GM12878 (cell line): ENCODE measurements around the gene FBXW8. TPM values are rescaled to one million over a fixed set of nuclear protein-coding genes. Genes with fewer than 3 reads are reported as not detected.

Source experiments
- ATAC-seq: fragments of 200-7000 bp; cut with Tn5 transposase; 3 replicates; pipeline ENCODE4 v1.9.1; 2020; ENCODE audit warnings: mild to moderate bottlenecking, moderate library complexity
- BruUV-seq: library from RNA; stranded (reverse); fragments of 400-500 nt; replicated peaks from 2 replicates; lab custom pipeline; 2021; lab: Mats Ljungman, UMichigan
- CTCF ChIA-PET: fragments of 300-600 bp; sonication (Branson Sonifier 250); formaldehyde crosslinking; extraction: SDS; loops from one replicate; lab custom pipeline; 2021; ENCODE audit warnings: inconsistent platforms; lab: Yijun Ruan, JAX
- POLR2A ChIA-PET: fragments of 350-600 bp; formaldehyde crosslinking; extraction: SDS; loops from one replicate; lab custom pipeline; 2021; ENCODE audit warnings: inconsistent platforms; lab: Charles Lee
- RAD21 ChIA-PET: fragments of 300-600 bp; sonication (Branson Sonifier 250); formaldehyde crosslinking; loops from one replicate; lab custom pipeline; 2023; ENCODE audit warnings: antibody characterized with exemption; ENCODE audit not compliant: unreplicated experiment; lab: Charles Lee
- SMC1A ChIA-PET: fragments of 300-600 bp; sonication (Branson Sonifier 250); formaldehyde crosslinking; loops from one replicate; lab custom pipeline; 2023; ENCODE audit not compliant: unreplicated experiment, uncharacterized antibody; lab: Charles Lee
- DNase-seq: peaks from one replicate; pipeline ENCODE4 v3.0.0-alpha.2; 2011; ENCODE audit warnings: low read depth, low spot score
- FAIRE-seq: peaks from 3 replicates; lab custom pipeline; 2011; peaks lifted over from hg19 to GRCh38; lab: Jason Lieb, UNC
- H2AFZ ChIP-seq: 2 replicates; pipeline ENCODE4 v1.6.0; 2011; ENCODE audit warnings: low read depth, low read length, control low read depth; ENCODE audit not compliant: control insufficient read depth
- H3K27ac ChIP-seq: 2 replicates; pipeline ENCODE4 v1.5.1; 2011; ENCODE audit warnings: control low read depth; ENCODE audit not compliant: control insufficient read depth, insufficient read depth
- H3K27me3 ChIP-seq, 2 experiments: replicated peaks in 1 of 2; 2 replicates each; pipeline versions ENCODE4 v1.6.0 to v1.6.1; 2011; ENCODE audit warnings: low read length in 1 of 2; ENCODE audit not compliant: control insufficient read depth in 2 of 2, insufficient read depth in 2 of 2
- H3K36me3 ChIP-seq, 2 experiments: 2 replicates each; pipeline ENCODE4 v1.5.1; 2011; ENCODE audit warnings: low read length in 1 of 2; ENCODE audit not compliant: control insufficient read depth in 2 of 2, insufficient read depth in 2 of 2
- H3K4me1 ChIP-seq: 2 replicates; pipeline ENCODE4 v1.6.1; 2011; ENCODE audit warnings: mild to moderate bottlenecking, low read length, moderate library complexity, mixed read lengths; ENCODE audit not compliant: control insufficient read depth, insufficient read depth
- H3K4me2 ChIP-seq: 2 replicates; pipeline ENCODE4 v1.6.0; 2011; ENCODE audit warnings: control low read depth; ENCODE audit not compliant: control insufficient read depth, insufficient read depth
- H3K4me3 ChIP-seq: fragments of 200-600 bp; sonication (generic); 2 replicates; pipeline ENCODE4 v1.5.1; 2016
- H3K79me2 ChIP-seq: 2 replicates; pipeline ENCODE4 v1.6.0; 2011; ENCODE audit warnings: low read length; ENCODE audit not compliant: control insufficient read depth, insufficient read depth
- H3K9ac ChIP-seq: 2 replicates; pipeline ENCODE4 v1.8.0; 2011; ENCODE audit warnings: low read length, control low read depth, mixed read lengths; ENCODE audit not compliant: control insufficient read depth, insufficient read depth
- H3K9me3 ChIP-seq: replicated peaks from 3 replicates; pipeline ENCODE4 v1.5.1; 2011; ENCODE audit warnings: mild to moderate bottlenecking, low read length; ENCODE audit not compliant: control insufficient read depth, insufficient read depth
- H4K20me1 ChIP-seq: 2 replicates; pipeline ENCODE4 v1.6.0; 2011; ENCODE audit not compliant: control insufficient read depth, insufficient read depth
- ATF3 ChIP-seq: IDR thresholded peaks from 2 replicates; pipeline ENCODE4 v1.6.1; 2011; ENCODE audit warnings: low read depth, mild to moderate bottlenecking, low read length, moderate library complexity, borderline replicate concordance; ENCODE audit errors: extremely low read depth
- BCL3 ChIP-seq: IDR thresholded peaks from 2 replicates; pipeline ENCODE4 v1.6.1; 2011; ENCODE audit warnings: borderline replicate concordance, low read depth, mild to moderate bottlenecking, moderate library complexity, low read length; ENCODE audit not compliant: insufficient read depth, poor library complexity, severe bottlenecking
- FOXK2 ChIP-seq: fragments of 450-650 bp; IDR thresholded peaks from 2 replicates; pipeline ENCODE4 v1.6.1; 2017; ENCODE audit warnings: mild to moderate bottlenecking, moderate library complexity
- HDAC2 ChIP-seq: fragments of 200-600 bp; sonication (generic); IDR thresholded peaks from 2 replicates; pipeline ENCODE4 v1.6.1; 2017
- HDAC6 ChIP-seq: fragments of 200-600 bp; sonication (generic); IDR thresholded peaks from one replicate; pipeline ENCODE4 v1.8.0; 2017; ENCODE audit warnings: antibody characterized with exemption; ENCODE audit not compliant: unreplicated experiment
- JUND ChIP-seq: IDR thresholded peaks from 2 replicates; pipeline ENCODE4 v1.6.1; 2012; ENCODE audit warnings: low read depth, mild to moderate bottlenecking, low read length, improper control_type of control experiment, moderate library complexity
- NFXL1 ChIP-seq: fragments of 450-650 bp; IDR thresholded peaks from 2 replicates; pipeline ENCODE4 v1.6.1; 2017; ENCODE audit warnings: antibody characterized with exemption, mild to moderate bottlenecking, borderline replicate concordance
- NFYA ChIP-seq: IDR thresholded peaks from 2 replicates; pipeline ENCODE4 v1.6.1; 2011; ENCODE audit warnings: low read depth, mild to moderate bottlenecking, low read length, improper control_type of control experiment, borderline replicate concordance
- NRF1 ChIP-seq: conservative IDR thresholded peaks from 2 replicates; pipeline ENCODE4 v1.6.1; 2011; ENCODE audit warnings: mild to moderate bottlenecking, low read depth, low read length, improper control_type of control experiment
- REST ChIP-seq: IDR thresholded peaks from 2 replicates; pipeline ENCODE4 v1.6.1; 2012; ENCODE audit warnings: mild to moderate bottlenecking, low read depth, low read length
- SMAD1 ChIP-seq: fragments of 450-650 bp; IDR thresholded peaks from 2 replicates; pipeline ENCODE4 v1.6.1; 2018; ENCODE audit warnings: mild to moderate bottlenecking, low read depth; ENCODE audit not compliant: partially characterized antibody
- WGBS: methylation state at CpG from one replicate; pipeline ENCODE4 v1.1.6; 2016; ENCODE audit warnings: low lambda C conversion rate; ENCODE audit not compliant: insufficient replicate concordance, insufficient coverage; ENCODE audit errors: missing lambda C conversion rate; 5-methylcytosine and 5-hydroxymethylcytosine counted together
- in situ Hi-C: fragments of 300-500 bp; cut with MboI; formaldehyde crosslinking; loops from 9 replicates; pipeline ENCODE4 v1.14.3; 2018; ENCODE audit warnings: mixed read lengths
- intact Hi-C: fragments of 100-400 bp; cut with micrococcal nuclease; formaldehyde crosslinking; loops from one replicate; pipeline ENCODE4 v1.14.2; 2022; ENCODE audit not compliant: unreplicated experiment
- polyA plus RNA-seq, 11 experiments: library from polyadenylated mRNA; depleted of rRNA in 4 of 11; unstranded in 6 of 11; stranded (reverse) in 5 of 11; fragments of >200 nt; fragmentation: Nextera tagmentation in 4 of 11; fragmentation: Illumina TruSeq in 1 of 11; extraction: Ambion mirVana in 4 of 11; extraction: Trizol in 1 of 11; gene quantifications; 1 replicate in 1 of 11; 2 replicates in 10 of 11; pipeline versions ENCODE4 v1.2.1 to v1.2.3, GENCODE V29; 2011 to 2016; ENCODE audit warnings: inconsistent platforms in 2 of 11, missing spikeins in 2 of 11, low read depth in 1 of 11
- total RNA-seq, 4 experiments: library from RNA; depleted of rRNA in 3 of 4; stranded (reverse); fragments of >200 nt in 3 of 4; fragmentation: Illumina TruSeq in 1 of 4; extraction: Trizol in 1 of 4; gene quantifications; 2 replicates each; pipeline versions ENCODE4 v1.2.1 to v1.2.3, GENCODE V29; 2013 to 2021
- TF ChIP-seq, protein P1 (sequence below): fragments of 450-650 bp; formaldehyde crosslinking; IDR thresholded peaks from 2 replicates; pipeline ENCODE4 v1.4.0; 2020; ENCODE audit warnings: mild to moderate bottlenecking, moderate library complexity
- TF ChIP-seq, protein P2 (sequence below): IDR thresholded peaks from 2 replicates; pipeline ENCODE4 v1.6.1; 2011; ENCODE audit warnings: borderline replicate concordance, low read depth, mild to moderate bottlenecking, moderate library complexity, mixed read lengths, low read length; ENCODE audit not compliant: insufficient read depth; ENCODE audit errors: extremely low read length

The FBXW8 gene
- total and polyA plus RNA-seq, 10 of the 15 experiments (the other 5 are each of a cell fraction or from before 2014, with no cell fraction given): 0.49 to 7.5 (median 4.4) TPM

DNA sequence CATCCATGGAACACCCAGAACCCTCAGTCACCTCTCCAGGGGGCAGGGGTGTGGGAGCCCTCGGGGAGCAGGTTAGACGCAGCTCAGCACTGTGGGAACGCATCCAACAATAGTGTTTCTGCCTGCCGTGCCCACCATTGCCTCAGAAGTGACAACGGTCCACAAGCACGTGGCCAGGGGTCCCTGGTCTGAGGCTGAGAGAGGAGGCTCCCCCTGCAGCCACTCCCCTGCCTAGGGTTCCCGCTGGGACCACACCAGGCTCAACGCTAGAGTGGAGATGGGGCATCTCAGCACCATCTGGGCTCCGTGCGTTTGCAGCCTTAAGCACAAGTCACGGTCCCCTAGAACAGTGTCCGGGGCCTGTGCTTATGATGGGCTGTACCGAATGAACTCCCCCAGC is 125.8 kb downstream of the FBXW8 start:
- no peak for ATAC-seq
- Histone ChIP-seq H3K4me1 (no peaks in the 10 kb centered on the region; the same call in 1 of the 2 replicates), H3K36me3 (no peaks in the 10 kb centered on the region), H3K27ac (no peak overlapping the region), H3K4me3 (no peak overlapping the region), H3K9ac (no peak overlapping the region), H3K79me2 (no peaks in the 10 kb centered on the region), H3K9me3 (no peaks in the 10 kb centered on the region), H2AFZ (no peak overlapping the region), H3K27me3 (peaks cover 0 to 4% of the 10 kb centered on the region in 2 experiments; a peak in 1 of 4 replicates), H3K4me2 (no peak overlapping the region), H4K20me1 (no peaks in the 10 kb centered on the region)
- BruUV-seq: no TSS peak
- RAD21 ChIA-PET: no interaction called here
- FAIRE-seq: no peak
- intact Hi-C loops: no loop called here
- POLR2A ChIA-PET: interaction anchor here (0.5 kb wide), 1 partner anchor 649 kb away, joined by 3 read pairs; no protein-coding TSS in a partner anchor
- no peak for DNase-seq
- SMC1A ChIA-PET: no interaction called here
- CTCF ChIA-PET: interaction anchor here (2.1 kb wide), 1 partner anchor 10 kb away, joined by 9 read pairs; no protein-coding TSS in a partner anchor
- WGBS: 98% methylated on average over 13 of the region's 13 CpGs
- in situ Hi-C loops: no loop called here
- TF ChIP-seq HDAC2 (no peak), NRF1 (no peak), SMAD1 (no peak), NFXL1 (no peak), ATF3 (no peak), REST (no peak), HDAC6 (no peak), BCL3 (no peak), NFYA (no peak), JUND (no peak), FOXK2 (no peak)
- TF ChIP-seq, protein P1, sequence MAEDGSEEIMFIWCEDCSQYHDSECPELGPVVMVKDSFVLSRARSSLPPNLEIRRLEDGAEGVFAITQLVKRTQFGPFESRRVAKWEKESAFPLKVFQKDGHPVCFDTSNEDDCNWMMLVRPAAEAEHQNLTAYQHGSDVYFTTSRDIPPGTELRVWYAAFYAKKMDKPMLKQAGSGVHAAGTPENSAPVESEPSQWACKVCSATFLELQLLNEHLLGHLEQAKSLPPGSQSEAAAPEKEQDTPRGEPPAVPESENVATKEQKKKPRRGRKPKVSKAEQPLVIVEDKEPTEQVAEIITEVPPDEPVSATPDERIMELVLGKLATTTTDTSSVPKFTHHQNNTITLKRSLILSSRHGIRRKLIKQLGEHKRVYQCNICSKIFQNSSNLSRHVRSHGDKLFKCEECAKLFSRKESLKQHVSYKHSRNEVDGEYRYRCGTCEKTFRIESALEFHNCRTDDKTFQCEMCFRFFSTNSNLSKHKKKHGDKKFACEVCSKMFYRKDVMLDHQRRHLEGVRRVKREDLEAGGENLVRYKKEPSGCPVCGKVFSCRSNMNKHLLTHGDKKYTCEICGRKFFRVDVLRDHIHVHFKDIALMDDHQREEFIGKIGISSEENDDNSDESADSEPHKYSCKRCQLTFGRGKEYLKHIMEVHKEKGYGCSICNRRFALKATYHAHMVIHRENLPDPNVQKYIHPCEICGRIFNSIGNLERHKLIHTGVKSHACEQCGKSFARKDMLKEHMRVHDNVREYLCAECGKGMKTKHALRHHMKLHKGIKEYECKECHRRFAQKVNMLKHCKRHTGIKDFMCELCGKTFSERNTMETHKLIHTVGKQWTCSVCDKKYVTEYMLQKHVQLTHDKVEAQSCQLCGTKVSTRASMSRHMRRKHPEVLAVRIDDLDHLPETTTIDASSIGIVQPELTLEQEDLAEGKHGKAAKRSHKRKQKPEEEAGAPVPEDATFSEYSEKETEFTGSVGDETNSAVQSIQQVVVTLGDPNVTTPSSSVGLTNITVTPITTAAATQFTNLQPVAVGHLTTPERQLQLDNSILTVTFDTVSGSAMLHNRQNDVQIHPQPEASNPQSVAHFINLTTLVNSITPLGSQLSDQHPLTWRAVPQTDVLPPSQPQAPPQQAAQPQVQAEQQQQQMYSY (CRISPR knock-in tag): no peak
- TF ChIP-seq, protein P2, sequence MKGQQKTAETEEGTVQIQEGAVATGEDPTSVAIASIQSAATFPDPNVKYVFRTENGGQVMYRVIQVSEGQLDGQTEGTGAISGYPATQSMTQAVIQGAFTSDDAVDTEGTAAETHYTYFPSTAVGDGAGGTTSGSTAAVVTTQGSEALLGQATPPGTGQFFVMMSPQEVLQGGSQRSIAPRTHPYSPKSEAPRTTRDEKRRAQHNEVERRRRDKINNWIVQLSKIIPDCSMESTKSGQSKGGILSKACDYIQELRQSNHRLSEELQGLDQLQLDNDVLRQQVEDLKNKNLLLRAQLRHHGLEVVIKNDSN: no peak
